Mucosa of descending colon (tissue), 3 donors: ENCODE results near the gene MAP3K7CL. TPM values are rescaled to one million over a fixed set of nuclear protein-coding genes. Genes with fewer than 3 reads are reported as not detected.

Experiments used
- ATAC-seq: fragments of 200-7000 bp; cut with Tn5 transposase; one replicate; pipeline ENCODE4 v1.9.1; 2020; ENCODE audit warnings: mild to moderate bottlenecking, moderate library complexity
- DNase-seq, 3 donors: peaks; one replicate each; pipeline ENCODE4 v3.0.0-alpha.2; 2020
- H3K36me3 ChIP-seq: fragments of 200-600 bp; one replicate; pipeline ENCODE4 v1.8.0; 2021; ENCODE audit warnings: low read depth, mild to moderate bottlenecking
- H3K4me1 ChIP-seq: fragments of 200-600 bp; one replicate; pipeline ENCODE4 v1.8.0; 2021; ENCODE audit warnings: low read depth, mild to moderate bottlenecking
- H3K4me3 ChIP-seq: fragments of 200-600 bp; one replicate; pipeline ENCODE4 v1.8.0; 2021; ENCODE audit warnings: mild to moderate bottlenecking
- H3K9me3 ChIP-seq: fragments of 200-600 bp; one replicate; pipeline ENCODE4 v1.8.0; 2021; ENCODE audit warnings: mild to moderate bottlenecking
- intact Hi-C, 2 donors: fragments of 100-400 bp; cut with DNase I in 1 of 2; cut with micrococcal nuclease in 1 of 2; formaldehyde crosslinking; loops; one replicate each; pipeline versions ENCODE4 v1.11.0 to v1.11.1; 2022; cut with DNase I, micrococcal nuclease
- total RNA-seq, 3 donors: library from RNA; stranded (reverse); fragmentation: NEBNext Ultra II Directional in 2 of 3; extraction: Animal tissue kit (Norgen Biotek cat#: 25700) in 2 of 3; gene quantifications; one replicate each; pipeline versions ENCODE4 v1.2.1 to v1.2.4, GENCODE V29; 2021 to 2023
- TF ChIP-seq, protein P1 (sequence below): fragments of 200-600 bp; IDR thresholded peaks from one replicate; pipeline ENCODE4 v1.8.0; 2022; ENCODE audit warnings: antibody characterized with exemption, mild to moderate bottlenecking
- donor health status: DM: no; HTN: no; CAD: no; lungs with moderate emphysema.
- donor health status: DM: no; HTN: no; CAD: no.
- donor health status: DM: no; HTN: yes; CAD: no.

MAP3K7CL gene
- total RNA-seq, 3 donors from 2014 or later, result 2.2 to 7.9 (median 4.3) TPM

DNA sequence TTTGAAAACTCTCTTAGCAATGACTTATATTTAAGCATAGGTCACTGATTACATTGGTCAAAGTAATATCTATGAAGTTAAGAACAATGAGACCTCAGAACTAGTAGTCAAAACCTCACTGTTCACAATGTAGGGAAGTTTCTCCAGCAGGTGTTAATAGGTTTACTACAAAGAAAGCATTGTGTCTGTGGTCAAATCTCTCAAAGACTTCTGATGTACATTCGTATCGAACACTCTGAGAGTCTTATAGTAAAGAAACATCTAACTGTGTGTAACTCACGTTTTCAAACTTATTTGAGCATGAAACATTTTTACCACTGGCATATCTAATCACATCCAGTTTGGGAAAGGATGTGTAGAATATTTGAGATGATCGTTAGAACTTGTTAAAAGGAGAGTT, 76.0 kb downstream of the MAP3K7CL start:
- Histone ChIP-seq H3K4me3 (no peak overlapping the region), H3K36me3 (no peaks in the 10 kb centered on the region), H3K9me3 (peaks cover 5% of the 10 kb centered on the region), H3K4me1 (no peaks in the 10 kb centered on the region)
- TF ChIP-seq, protein P1, sequence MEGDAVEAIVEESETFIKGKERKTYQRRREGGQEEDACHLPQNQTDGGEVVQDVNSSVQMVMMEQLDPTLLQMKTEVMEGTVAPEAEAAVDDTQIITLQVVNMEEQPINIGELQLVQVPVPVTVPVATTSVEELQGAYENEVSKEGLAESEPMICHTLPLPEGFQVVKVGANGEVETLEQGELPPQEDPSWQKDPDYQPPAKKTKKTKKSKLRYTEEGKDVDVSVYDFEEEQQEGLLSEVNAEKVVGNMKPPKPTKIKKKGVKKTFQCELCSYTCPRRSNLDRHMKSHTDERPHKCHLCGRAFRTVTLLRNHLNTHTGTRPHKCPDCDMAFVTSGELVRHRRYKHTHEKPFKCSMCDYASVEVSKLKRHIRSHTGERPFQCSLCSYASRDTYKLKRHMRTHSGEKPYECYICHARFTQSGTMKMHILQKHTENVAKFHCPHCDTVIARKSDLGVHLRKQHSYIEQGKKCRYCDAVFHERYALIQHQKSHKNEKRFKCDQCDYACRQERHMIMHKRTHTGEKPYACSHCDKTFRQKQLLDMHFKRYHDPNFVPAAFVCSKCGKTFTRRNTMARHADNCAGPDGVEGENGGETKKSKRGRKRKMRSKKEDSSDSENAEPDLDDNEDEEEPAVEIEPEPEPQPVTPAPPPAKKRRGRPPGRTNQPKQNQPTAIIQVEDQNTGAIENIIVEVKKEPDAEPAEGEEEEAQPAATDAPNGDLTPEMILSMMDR, result no peak
- intact Hi-C loops, result no loop called here
- DNase-seq (no peak), ATAC-seq (no peak)

DNA sequence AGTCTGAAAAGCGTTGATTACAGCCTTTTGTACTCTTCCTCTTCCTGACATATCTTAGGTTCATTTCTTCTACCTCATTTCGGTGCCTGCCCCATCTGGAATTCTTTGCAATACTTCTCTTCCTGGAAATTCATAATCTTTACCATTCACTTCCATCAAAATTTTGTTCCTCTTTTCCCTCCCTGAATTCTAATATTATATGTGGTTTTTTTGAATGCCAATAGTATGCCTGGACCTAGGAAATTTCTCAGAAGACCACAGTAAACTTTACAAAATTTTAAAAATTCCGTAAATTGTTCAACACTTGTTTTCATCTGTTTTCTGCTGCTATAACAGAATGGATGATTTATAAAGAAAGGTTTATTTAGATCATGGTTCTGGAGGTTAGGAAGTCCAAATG, 76.8 kb downstream of the MAP3K7CL start:
- TF ChIP-seq, protein P1, result no peak
- H3K4me3 ChIP-seq, result no peak overlapping the region

DNA sequence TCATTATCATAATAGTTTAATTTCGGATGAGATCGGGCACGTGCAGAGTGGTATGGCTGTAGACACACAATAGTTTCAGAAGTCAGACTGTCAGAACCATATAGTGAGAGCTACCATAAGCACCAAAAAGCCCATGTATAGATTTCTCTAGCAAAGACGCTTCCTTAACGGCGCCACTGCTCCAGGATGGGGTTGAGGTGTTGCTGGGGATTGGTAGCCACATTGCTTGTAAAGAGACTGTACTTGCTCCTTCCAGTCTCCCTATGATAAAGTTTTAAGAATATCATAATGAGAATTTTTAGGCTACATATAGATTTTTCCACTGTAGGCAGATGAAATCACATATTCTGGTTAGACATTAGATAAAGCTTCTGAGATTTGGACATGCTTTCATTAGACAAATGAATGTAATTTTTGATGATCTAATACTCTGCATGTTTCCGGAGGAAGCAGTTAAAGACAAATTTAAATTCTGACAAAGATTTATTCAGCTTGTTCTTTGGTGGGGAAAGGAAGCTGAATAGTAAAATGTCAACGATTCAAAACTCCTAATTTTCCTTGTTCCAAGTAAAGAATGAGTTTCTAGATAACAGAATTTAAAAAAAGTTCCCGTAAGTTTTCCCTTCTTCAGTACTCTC, 77.7 kb downstream of the MAP3K7CL start:
- DNase-seq, result no peak
- TF ChIP-seq, protein P1, result no peak
- H3K9me3 ChIP-seq, result no peaks in the 10 kb centered on the region
- no peak for ATAC-seq
- H3K4me1 ChIP-seq, result no peaks in the 10 kb centered on the region
- H3K36me3 ChIP-seq, result no peaks in the 10 kb centered on the region
- no peak overlapping the region for H3K4me3 ChIP-seq
- intact Hi-C loops, result no loop called here

More for the DNA sequence above, 76.8 kb downstream of the MAP3K7CL start:
- Histone ChIP-seq H3K36me3 (no peaks in the 10 kb centered on the region), H3K9me3 (no peaks in the 10 kb centered on the region), H3K4me1 (no peaks in the 10 kb centered on the region)
- intact Hi-C loops, result no loop called here
- ATAC-seq (no peak), DNase-seq (no peak)

DNA sequence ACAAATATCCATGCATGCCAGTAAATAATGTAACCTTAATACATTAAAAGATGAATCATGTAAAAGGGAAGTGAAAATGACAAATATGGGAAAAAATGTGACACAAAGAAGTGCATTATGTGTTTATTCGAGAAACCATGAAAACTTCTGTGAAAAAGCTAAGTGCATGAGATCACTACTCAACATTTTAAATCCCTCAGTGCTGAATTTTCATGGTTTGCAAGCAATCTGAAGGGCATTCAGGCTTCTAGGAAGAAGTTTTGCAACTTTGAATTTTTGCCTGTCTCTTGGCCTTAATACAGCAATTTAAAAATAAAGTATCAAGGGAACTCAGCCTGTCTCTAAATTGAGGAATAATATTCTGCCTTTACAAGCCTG, 78.2 kb downstream of the MAP3K7CL start:
- no peak overlapping the region for H3K4me3 ChIP-seq
- no peaks in the 10 kb centered on the region for H3K9me3 ChIP-seq
- DNase-seq, result no peak
- H3K36me3 ChIP-seq, result no peaks in the 10 kb centered on the region
- no peaks in the 10 kb centered on the region for H3K4me1 ChIP-seq
- no peak for ATAC-seq
- TF ChIP-seq, protein P1, result no peak
- intact Hi-C loops, result no loop called here

DNA sequence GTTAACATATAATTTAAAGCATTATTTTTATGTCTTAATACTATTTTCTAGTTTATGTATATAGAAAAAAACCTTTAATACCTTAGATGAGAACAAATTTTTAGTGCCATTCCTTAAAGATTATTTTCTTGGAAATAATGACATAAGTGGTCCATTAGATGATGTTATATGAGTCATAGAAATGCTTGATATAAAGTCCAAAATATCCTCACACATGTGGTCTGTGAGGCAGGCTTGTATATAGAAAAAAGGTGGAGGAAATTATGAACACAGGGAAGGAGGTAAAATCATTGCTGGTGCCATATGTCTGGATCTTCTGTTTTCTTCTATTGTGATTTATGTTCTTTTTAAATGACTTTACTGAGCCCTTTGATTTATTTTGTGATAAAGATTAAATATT, 79.3 kb downstream of the MAP3K7CL start:
- intact Hi-C loops, result no loop called here
- Histone ChIP-seq H3K36me3 (no peaks in the 10 kb centered on the region), H3K4me1 (no peaks in the 10 kb centered on the region), H3K9me3 (no peaks in the 10 kb centered on the region), H3K4me3 (no peak overlapping the region)
- DNase-seq (no peak), ATAC-seq (no peak)
- TF ChIP-seq, protein P1, result no peak

DNA sequence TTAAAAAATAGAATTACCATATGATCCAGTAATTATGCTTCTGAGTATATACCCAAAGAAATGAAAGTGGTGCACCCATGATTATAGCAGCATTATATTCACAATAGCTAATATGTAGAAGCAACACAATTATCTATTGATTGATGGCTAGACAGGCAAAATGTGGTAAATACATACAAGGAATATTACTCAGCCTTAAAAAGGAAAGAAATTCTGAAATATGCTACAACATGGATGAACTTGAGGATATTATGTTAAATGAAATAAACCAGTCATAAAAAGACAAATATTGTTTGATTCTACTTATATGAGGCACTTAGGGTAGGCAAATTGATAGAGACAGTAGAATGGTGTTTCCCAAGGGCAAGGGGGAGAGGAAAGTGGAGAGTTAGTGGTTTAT, 80.8 kb downstream of the MAP3K7CL start:
- no peaks in the 10 kb centered on the region for H3K9me3 ChIP-seq
- TF ChIP-seq, protein P1, result no peak
- intact Hi-C loops, result no loop called here
- ATAC-seq (no peak), DNase-seq (no peak)
- peaks cover 10% of the 10 kb centered on the region for H3K4me1 ChIP-seq
- no peak overlapping the region for H3K4me3 ChIP-seq
- no peaks in the 10 kb centered on the region for H3K36me3 ChIP-seq
